ENCODE results near the gene STKLD1.
"Not testable (repeated sequence)": the region's sequence is repeated elsewhere in the genome, so short reads cannot be mapped to it uniquely, and the experiment has no call there.

The STKLD1 gene

DNA sequence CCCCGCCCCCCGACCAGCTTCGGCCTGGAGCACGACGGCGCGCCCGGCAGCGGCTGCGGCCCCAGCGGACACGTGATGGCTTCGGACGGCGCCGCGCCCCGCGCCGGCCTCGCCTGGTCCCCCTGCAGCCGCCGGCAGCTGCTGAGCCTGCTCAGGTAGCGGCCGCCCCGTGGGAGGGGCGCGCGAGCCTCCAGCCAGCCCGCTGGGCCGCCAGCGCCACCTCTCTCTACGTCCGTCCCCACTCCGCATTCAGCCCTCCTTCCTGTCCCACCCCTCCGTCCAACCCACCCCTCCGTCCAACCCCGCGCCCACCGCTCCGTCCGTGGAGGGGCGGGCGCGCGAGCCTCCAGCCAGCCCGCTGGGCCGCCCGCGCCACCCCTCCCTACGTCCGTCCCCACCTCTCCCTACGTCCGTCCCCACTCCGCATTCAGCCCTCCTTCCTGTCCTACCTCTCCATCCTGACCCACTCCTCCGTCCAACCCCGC lies 52.5 kb downstream of the STKLD1 start:
- in situ Hi-C loops (cut with MboI; ENCODE audit: low pct_unique_long_range_greater_than_20kb, low sequenced_read_pairs): no loop called here
- DNase-seq: no peak

DNA sequence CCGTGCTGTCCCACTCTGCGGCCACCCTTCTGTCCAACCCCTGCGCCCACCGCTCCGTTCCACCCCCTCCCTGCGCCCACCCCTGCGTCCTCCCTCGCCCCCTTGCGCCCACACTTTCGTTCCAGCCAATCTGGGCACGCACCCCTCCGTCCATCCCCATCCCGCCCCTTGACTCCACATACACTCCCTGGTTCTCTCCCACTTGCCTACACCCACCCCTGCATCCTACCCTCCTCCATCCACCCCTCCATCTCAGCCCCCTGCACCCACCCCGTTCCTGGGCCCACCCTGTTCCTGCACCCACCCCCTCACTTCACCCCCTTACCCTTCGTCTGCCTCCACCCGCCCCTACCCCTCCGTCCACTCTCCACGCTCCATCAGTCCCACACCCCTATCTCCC lies 53.0 kb downstream of the STKLD1 start:
- no peak for DNase-seq
- in situ Hi-C loops (cut with MboI; ENCODE audit: low pct_unique_long_range_greater_than_20kb, low sequenced_read_pairs): no loop called here

DNA sequence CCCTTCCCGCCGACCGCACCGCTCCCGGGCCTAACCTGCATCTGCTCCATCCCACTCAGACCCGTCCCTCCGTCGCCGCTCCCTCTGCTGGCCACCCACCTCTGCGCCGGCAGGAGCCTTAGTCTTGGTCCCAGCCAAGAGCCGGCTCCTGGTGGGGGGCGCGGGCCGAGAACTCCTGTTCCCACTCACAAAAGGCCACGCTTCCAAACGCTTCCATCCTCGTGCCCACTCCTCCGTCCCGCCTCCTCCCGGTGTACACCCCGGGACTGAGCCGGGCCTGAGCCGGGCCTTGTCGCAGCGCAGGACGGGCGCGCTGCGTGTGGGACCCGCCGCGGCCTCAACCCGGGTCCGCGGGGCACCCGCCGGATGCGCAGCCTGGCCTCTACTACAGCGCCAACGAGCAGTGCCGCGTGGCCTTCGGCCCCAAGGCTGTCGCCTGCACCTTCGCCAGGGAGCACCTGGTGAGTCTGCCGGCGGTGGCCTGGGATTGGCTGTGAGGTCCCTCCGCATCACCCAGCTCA lies 53.5 kb downstream of the STKLD1 start:
- in situ Hi-C loops (cut with MboI; ENCODE audit: low pct_unique_long_range_greater_than_20kb, low sequenced_read_pairs): no loop called here
- DNase-seq: no peak

GRCh38 chr9:133430244-133430643 lies 54.1 kb downstream of the STKLD1 start:
- no peak for DNase-seq

DNA sequence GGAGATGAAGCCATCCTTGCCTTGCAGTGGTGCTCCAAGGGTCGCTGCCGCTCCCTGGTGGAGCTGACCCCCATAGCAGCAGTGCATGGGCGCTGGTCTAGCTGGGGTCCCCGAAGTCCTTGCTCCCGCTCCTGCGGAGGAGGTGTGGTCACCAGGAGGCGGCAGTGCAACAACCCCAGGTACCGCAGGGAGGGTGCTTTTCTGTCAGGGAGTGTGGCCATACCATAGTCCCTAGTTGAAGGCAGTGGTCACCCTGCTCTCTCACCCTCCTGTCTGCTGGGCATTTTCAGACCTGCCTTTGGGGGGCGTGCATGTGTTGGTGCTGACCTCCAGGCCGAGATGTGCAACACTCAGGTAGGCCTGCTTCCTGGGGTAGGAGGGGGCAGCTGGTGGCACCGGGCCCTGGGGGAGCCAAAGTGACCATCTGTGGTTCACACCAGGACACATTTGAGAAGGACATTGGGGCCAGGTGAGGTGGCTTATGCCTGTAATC lies 57.2 kb downstream of the STKLD1 start:
- in situ Hi-C loops (cut with MboI; ENCODE audit: low pct_unique_long_range_greater_than_20kb, low sequenced_read_pairs): no loop called here
- no peak for DNase-seq

More at GRCh38 chr9:133430244-133430643, 54.1 kb downstream of the STKLD1 start:
- in situ Hi-C loops (cut with MboI; ENCODE audit: low pct_unique_long_range_greater_than_20kb, low sequenced_read_pairs): no loop called here

DNA sequence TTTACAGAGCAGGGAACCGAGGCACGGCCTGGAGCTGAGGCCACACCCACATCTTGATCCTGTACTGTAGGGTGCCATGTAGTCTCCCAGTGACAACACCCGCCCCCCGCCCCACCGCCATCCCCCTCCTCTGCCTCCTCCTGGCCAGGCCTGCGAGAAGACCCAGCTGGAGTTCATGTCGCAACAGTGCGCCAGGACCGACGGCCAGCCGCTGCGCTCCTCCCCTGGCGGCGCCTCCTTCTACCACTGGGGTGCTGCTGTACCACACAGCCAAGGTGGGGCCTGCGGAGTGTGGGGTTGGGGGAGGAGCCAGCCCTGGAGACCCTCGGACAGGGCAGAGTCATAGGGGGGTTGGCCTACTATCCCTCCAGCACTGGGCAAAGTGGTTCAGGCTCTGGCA lies 60.5 kb downstream of the STKLD1 start:
- no peak for DNase-seq

GRCh38 chr9:133437753-133438531 lies 61.8 kb downstream of the STKLD1 start:
- in situ Hi-C loops (cut with MboI; ENCODE audit: low pct_unique_long_range_greater_than_20kb, low sequenced_read_pairs): no loop called here
- DNase-seq: no peak

More for the DNA sequence above, 60.5 kb downstream of the STKLD1 start:
- in situ Hi-C loops (cut with MboI; ENCODE audit: low pct_unique_long_range_greater_than_20kb, low sequenced_read_pairs): no loop called here

GRCh38 chr9:133439337-133439736 lies 63.2 kb downstream of the STKLD1 start:
- in situ Hi-C loops (cut with MboI; ENCODE audit: low pct_unique_long_range_greater_than_20kb, low sequenced_read_pairs): no loop called here
- DNase-seq: no peak

DNA sequence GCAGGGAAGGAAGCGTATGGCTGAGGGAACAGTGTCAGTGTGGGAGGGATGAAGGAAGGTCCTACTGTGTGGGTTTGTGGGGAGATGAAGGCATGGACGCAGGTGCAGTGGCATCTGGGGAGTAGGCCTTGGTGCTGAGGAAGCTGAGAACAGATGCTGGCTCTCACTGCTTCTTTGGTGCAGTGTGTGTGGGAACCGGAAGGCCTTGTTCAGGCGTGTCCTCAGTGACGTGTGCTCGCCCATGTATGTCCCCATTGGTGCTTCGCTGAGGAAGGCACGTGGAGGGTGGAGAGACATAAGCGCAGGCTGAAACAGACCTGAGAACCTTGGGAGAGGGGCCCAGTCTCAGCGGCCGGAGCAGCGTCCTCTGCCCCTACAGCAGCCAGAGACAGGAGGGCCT lies 64.7 kb downstream of the STKLD1 start:
- DNase-seq: no peak
- in situ Hi-C loops (cut with MboI; ENCODE audit: low pct_unique_long_range_greater_than_20kb, low sequenced_read_pairs): no loop called here

- in situ Hi-C loops (cut with MboI; ENCODE audit: low pct_unique_long_range_greater_than_20kb, low sequenced_read_pairs): no loop called here
- no peak for DNase-seq
Observed at GRCh38 chr9:133441571-133441970, 65.4 kb downstream of the STKLD1 start.

DNA sequence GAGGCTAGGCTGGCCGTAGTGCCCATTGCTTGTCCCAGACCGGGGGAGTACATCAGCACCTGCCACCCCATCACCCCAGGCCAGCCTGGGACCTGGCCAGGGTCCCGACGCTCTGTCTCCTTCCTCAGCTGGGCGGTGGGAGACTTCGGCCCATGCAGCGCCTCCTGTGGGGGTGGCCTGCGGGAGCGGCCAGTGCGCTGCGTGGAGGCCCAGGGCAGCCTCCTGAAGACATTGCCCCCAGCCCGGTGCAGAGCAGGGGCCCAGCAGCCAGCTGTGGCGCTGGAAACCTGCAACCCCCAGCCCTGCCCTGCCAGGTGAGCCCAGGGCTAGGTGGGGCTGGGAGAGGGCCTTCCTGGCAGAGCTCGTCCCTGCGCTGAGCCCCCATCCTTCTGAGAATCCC lies 67.1 kb downstream of the STKLD1 start:
- in situ Hi-C loops (cut with MboI; ENCODE audit: low pct_unique_long_range_greater_than_20kb, low sequenced_read_pairs): no loop called here

DNA sequence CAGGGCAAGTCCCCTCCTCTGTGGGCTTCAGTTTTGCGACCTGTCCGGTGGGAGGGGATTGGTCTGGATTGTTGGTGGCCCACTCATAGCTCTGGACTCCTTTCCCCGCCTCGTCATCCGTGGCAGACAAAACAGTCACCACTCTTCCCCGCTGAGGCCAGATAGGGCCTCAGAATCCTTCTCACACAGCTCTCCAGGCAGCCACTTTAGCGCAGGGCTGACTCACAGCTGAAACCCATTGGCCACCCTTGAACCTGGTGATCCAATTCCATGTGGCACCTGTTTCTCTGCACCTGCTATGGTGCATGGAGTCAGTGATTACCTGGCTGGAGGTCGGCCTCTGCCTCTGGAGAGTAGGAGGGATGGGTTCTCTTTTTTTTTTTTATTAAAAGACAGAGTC lies 67.8 kb downstream of the STKLD1 start:
- in situ Hi-C loops (cut with MboI; ENCODE audit: low pct_unique_long_range_greater_than_20kb, low sequenced_read_pairs): no loop called here

More for the DNA sequence above, 67.1 kb downstream of the STKLD1 start:
- no peak for DNase-seq

DNA sequence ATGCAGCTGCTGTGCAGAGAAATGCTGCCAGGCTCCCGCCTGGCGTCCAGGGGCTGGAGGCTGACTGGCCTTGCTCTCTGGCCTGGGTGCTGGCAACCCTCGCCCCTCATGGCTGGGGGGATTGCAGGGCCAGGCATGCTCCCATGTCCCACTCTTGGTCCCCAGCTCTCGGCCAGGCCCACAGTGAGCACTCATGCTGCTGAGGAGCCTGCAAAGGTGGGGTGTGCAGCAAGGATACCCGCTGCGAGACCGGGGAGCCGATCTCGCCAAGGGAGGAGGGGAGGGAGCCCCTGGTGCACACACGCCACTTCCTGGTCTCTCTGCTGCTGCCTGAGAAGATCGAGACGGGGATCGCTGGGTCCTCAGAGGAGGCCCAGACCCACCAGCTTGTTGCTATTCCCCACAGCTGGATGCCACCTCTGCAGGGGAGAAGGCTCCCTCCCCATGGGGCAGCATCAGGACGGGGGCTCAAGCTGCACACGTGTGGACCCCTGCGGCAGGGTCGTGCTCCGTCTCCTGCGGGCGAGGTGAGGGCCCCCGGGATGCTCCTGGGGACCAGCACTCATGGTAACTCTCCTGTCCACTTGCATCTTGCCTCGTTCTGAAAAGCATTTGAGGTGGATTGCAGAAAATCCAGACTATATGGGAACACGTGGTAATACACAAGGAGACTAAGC lies 69.3 kb downstream of the STKLD1 start:
- in situ Hi-C loops (cut with MboI; ENCODE audit: low pct_unique_long_range_greater_than_20kb, low sequenced_read_pairs): no loop called here

More for the DNA sequence above, 67.8 kb downstream of the STKLD1 start:
- no peak for DNase-seq

GRCh38 chr9:133448487-133448972 lies 72.4 kb downstream of the STKLD1 start:
- in situ Hi-C loops (cut with MboI; ENCODE audit: low pct_unique_long_range_greater_than_20kb, low sequenced_read_pairs): no loop called here
- DNase-seq: no peak

More for the DNA sequence above, 69.3 kb downstream of the STKLD1 start:
- DNase-seq: no peak

DNA sequence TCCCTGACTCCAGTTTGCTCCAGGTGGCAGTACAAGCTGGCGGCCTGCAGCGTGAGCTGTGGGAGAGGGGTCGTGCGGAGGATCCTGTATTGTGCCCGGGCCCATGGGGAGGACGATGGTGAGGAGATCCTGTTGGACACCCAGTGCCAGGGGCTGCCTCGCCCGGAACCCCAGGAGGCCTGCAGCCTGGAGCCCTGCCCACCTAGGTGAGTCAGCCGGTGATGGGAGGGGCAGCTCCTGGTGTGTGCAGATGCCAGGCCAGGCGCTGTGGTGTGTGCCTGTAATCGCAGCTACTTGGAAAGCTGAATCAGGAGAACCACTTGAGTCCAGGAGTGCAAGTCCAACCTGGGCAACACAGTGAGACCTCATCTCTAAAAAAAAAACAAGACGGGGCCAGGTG lies 73.6 kb downstream of the STKLD1 start:
- DNase-seq: no peak

DNA sequence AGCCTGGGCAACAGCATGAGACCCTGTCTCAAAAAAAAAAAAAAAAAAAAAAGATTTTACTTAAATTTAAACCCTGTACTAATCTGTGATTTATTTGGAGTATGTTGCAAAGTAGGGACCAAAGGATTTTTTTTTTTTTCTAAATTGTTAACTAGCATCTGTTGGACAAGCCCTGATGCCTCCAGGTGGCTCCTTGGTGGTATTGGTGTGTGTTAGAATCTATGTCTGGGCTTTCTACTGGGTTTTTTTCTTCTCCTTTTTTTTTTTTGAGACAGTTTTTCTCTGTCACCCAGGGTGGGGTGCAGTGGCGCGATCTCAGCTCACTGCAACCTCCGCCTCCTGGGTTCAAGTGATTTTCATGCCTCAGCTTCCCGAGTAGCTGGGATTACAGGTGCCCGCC lies 75.7 kb downstream of the STKLD1 start:
- in situ Hi-C loops (cut with MboI; ENCODE audit: low pct_unique_long_range_greater_than_20kb, low sequenced_read_pairs); DNase-seq: not testable (repeated sequence)

More for the DNA sequence above, 73.6 kb downstream of the STKLD1 start:
- in situ Hi-C loops (cut with MboI; ENCODE audit: low pct_unique_long_range_greater_than_20kb, low sequenced_read_pairs): no loop called here

DNA sequence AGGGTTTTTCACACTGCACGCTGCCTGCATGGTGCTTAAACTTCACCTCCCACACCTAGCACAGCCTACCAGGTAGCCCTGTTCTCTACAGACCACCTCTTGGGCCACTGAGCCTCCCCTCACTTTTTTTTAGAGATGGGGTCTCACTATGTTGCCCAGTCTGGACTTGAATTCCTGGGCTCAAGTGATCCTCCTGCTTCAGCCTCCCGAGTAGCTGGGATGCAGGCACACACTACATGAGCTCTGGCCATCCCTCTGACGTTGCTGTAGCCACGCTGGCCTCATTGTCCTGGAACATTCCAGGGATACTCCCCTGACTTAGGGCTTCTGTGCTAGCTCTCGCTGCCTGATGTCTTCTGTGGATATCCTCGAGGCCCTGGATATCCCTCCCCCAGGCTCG lies 76.4 kb downstream of the STKLD1 start:
- no peak for DNase-seq
- in situ Hi-C loops (cut with MboI; ENCODE audit: low pct_unique_long_range_greater_than_20kb, low sequenced_read_pairs): no loop called here

- in situ Hi-C loops (cut with MboI; ENCODE audit: low pct_unique_long_range_greater_than_20kb, low sequenced_read_pairs): no loop called here
Observed at GRCh38 chr9:133453651-133454050, 77.5 kb downstream of the STKLD1 start.

DNA sequence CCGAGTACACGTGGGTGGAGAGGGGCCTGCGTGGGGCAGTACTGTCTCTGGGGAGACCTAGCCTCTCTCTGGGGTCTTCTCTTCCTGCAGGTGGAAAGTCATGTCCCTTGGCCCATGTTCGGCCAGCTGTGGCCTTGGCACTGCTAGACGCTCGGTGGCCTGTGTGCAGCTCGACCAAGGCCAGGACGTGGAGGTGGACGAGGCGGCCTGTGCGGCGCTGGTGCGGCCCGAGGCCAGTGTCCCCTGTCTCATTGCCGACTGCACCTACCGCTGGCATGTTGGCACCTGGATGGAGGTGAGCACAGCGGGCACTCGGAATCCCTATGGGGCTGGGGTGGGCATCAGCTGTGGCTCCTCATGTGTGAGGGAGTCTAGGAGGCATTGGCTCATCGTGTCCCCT lies 78.2 kb downstream of the STKLD1 start:
- in situ Hi-C loops (cut with MboI; ENCODE audit: low pct_unique_long_range_greater_than_20kb, low sequenced_read_pairs): no loop called here
- DNase-seq: no peak

More at GRCh38 chr9:133453651-133454050, 77.5 kb downstream of the STKLD1 start:
- DNase-seq: no peak

All from KBM-7 (cell line).